Heart right ventricle (tissue), 16 donors: ENCODE data around the gene DIRAS1. TPM values are rescaled to one million over a fixed set of nuclear protein-coding genes. Genes with fewer than 3 reads are reported as not detected.
A peak's percentile ranks its signal among the peaks of the same experiment; 100 is the strongest.

Experiments
- ATAC-seq, 8 donors: fragments of 200-7000 bp; cut with Tn5 transposase; one replicate each; pipeline ENCODE4 v1.9.1; 2020; ENCODE audit warnings: mild to moderate bottlenecking in 8 of 8, moderate library complexity in 8 of 8, moderate number of reproducible peaks in 1 of 8
- DNase-seq, 2 donors: peaks; one replicate each; pipeline ENCODE4 v3.0.0-alpha.2; 2020
- H3K27ac ChIP-seq, 10 donors: fragments of 200-600 bp; sonication (generic) in 2 of 10; one replicate each; pipeline versions ENCODE4 v1.5.0 to v1.8.0; 2020 to 2022; ENCODE audit warnings: mild to moderate bottlenecking in 3 of 10
- H3K27me3 ChIP-seq, 7 donors: fragments of 200-600 bp; one replicate each; pipeline ENCODE4 v1.8.0; 2021 to 2022; ENCODE audit warnings: mild to moderate bottlenecking in 2 of 7
- H3K36me3 ChIP-seq, 9 donors: fragments of 200-600 bp; sonication (generic) in 1 of 9; one replicate each; pipeline versions ENCODE4 v1.5.0 to v1.8.0; 2020 to 2022; ENCODE audit warnings: mild to moderate bottlenecking in 2 of 9
- H3K4me1 ChIP-seq, 9 donors: fragments of 200-600 bp; sonication (generic) in 1 of 9; one replicate each; pipeline versions ENCODE4 v1.5.0 to v1.8.0; 2020 to 2022; ENCODE audit warnings: mild to moderate bottlenecking in 4 of 9
- H3K4me3 ChIP-seq, 10 donors: fragments of 200-600 bp; sonication (generic) in 2 of 10; one replicate each; pipeline versions ENCODE4 v1.5.0 to v1.8.0; 2020 to 2022; ENCODE audit warnings: mild to moderate bottlenecking in 7 of 10, moderate library complexity in 2 of 10
- H3K9me3 ChIP-seq, 11 donors: fragments of 200-600 bp in 10 of 11; sonication (generic) in 2 of 11; one replicate each; pipeline versions ENCODE4 v1.5.0 to v1.8.0; 2013 to 2022; ENCODE audit warnings: mild to moderate bottlenecking in 2 of 11, control low read depth in 1 of 11, moderate library complexity in 1 of 11
- CTCF ChIP-seq, 9 donors: fragments of 200-600 bp; sonication (generic) in 2 of 9; IDR thresholded peaks; one replicate each; pipeline versions ENCODE4 v1.5.0 to v1.8.0; 2021 to 2022; ENCODE audit warnings: antibody characterized with exemption in 9 of 9, mild to moderate bottlenecking in 5 of 9, moderate library complexity in 1 of 9
- WGBS, 2 donors: extraction: QIAGEN DNeasy Blood & Tissue Kit; methylation state at CpG; one replicate each; pipeline ENCODE4 v1.1.7; 2013; ENCODE audit warnings: inconsistent platforms in 1 of 2; 5-methylcytosine and 5-hydroxymethylcytosine counted together
- intact Hi-C, 10 donors: fragments of 100-400 bp; cut with DNase I; formaldehyde crosslinking; loops; one replicate each; pipeline versions ENCODE4 v1.11.1 to v1.14.2; 2022
- polyA plus RNA-seq, 2 donors: library from polyadenylated mRNA; stranded (reverse); fragments of 200-250 nt; gene quantifications; one replicate each; pipeline ENCODE4 v1.2.3, GENCODE V29; 2013
- total RNA-seq, 10 donors: library from RNA; stranded (reverse); fragmentation: NEBNext Ultra II Directional in 3 of 10; extraction: Animal tissue kit (Norgen Biotek cat#: 25700) in 3 of 10; gene quantifications; one replicate each; pipeline versions ENCODE4 v1.2.1 to v1.2.4, GENCODE V29; 2021 to 2023
- donor health status: Arrhythmogenic right ventricular cardiomyopathy.
- donor health status: ischemic (EF 13 %, LVEDD 7.1; RV severe dilation, severe dysfunction).
- donor health status: healthy with polysubstance abuse.
- donor health status: DM: no; HTN: yes; CAD: no.
- donor health status: DM: no; HTN: no; CAD: no.
- donor health status: ischemic (EF 25% LVEDD 6.9; RV normal size, moderate dysfunction).
- donor health status: ischemic (EF 25% LVEDD 5.7; RV mildly dilated, moderate dysfunction).
- donor health status: healthy.
- donor health status: DM: yes; HTN: yes; CAD: no.
- donor health status: Ischemic cardiomyopathy.
- donor health status: ischemic (EF 35%, LVEDD 5.7; RV mildly dilated, moderate dysfunction).
- donor health status: nonischemic (EF 11% LVEDD 7.7; RV severe dilation, severe dysfunction).
- donor health status: DM: yes; HTN: yes; CAD: no.
- donor health status: PGD.
- donor health status: ischemic (EF 29% LVEDD 5.4; RV normal size, mild dysfunction).
- donor health status: nonischemic (EF 23%, LVEDD 6.1; RV moderate dilation, normal function).

Gene DIRAS1
- total and polyA plus RNA-seq, 12 donors = 63.7 to 381 (median 157) TPM

- intact Hi-C loops = loop anchor here in 1 of 10 donors (5.0 kb wide), 1 partner anchor 62 kb away; no protein-coding TSS in a partner anchor
- peaks cover 3 to 69% (median 65%) of the 10 kb centered on the region in 7 donors for H3K27me3 ChIP-seq
- peaks cover 8 to 28% (median 19%) of the 10 kb centered on the region in 9 donors for H3K4me1 ChIP-seq
- H3K27ac ChIP-seq = peak overlapping the region in 7 of 10 donors; percentile 80 to 94 (median 86)
- TF ChIP-seq CTCF (IDR thresholded peaks at IDR 0.05) = peak in 1 of 9 donors; percentile 4
- DNase-seq = no peak
- no peak overlapping the region for H3K4me3 ChIP-seq
- ATAC-seq = no peak
- 56 to 57% methylated on average over 7 of the region's 7 CpGs for WGBS, 2 donors
- H3K9me3 ChIP-seq = no peaks in the 10 kb centered on the region
- H3K36me3 ChIP-seq = no peaks in the 10 kb centered on the region
Measured at GRCh38 chr19:2724148-2724557, 3.0 kb upstream of the DIRAS1 start.

- DNase-seq (no peak), ATAC-seq (no peak)
- Histone ChIP-seq H3K27ac (peak overlapping the region; percentile 69 to 94 (median 84)), H3K4me1 (peaks cover 8 to 28% (median 19%) of the 10 kb centered on the region in 9 donors), H3K4me3 (no peak overlapping the region), H3K36me3 (no peaks in the 10 kb centered on the region), H3K9me3 (no peaks in the 10 kb centered on the region), H3K27me3 (peaks cover 3 to 73% (median 65%) of the 10 kb centered on the region in 7 donors)
- WGBS, 2 donors = 62 to 65% methylated on average over 14 of the region's 14 CpGs
- TF ChIP-seq CTCF (IDR thresholded peaks at IDR 0.05) = no peak
- intact Hi-C loops = loop anchor here in 1 of 10 donors (5.0 kb wide), 1 partner anchor 61 kb away; no protein-coding TSS in a partner anchor
Measured at GRCh38 chr19:2723747-2724146, 2.6 kb upstream of the DIRAS1 start.

- ATAC-seq = no peak
Measured at GRCh38 chr19:2723345-2723715, 2.2 kb upstream of the DIRAS1 start.

More at GRCh38 chr19:2723345-2723715, 2.2 kb upstream of the DIRAS1 start:
- Histone ChIP-seq H3K4me1 (peaks cover 8 to 28% (median 19%) of the 10 kb centered on the region in 9 donors), H3K4me3 (no peak overlapping the region), H3K27me3 (peaks cover 3 to 76% (median 65%) of the 10 kb centered on the region in 7 donors), H3K9me3 (no peaks in the 10 kb centered on the region), H3K36me3 (no peaks in the 10 kb centered on the region), H3K27ac (peak overlapping the region; percentile 69 to 94 (median 84))
- no peak for DNase-seq
- 58 to 61% methylated on average over 13 of the region's 13 CpGs for WGBS, 2 donors
- intact Hi-C loops = loop anchor here in 1 of 10 donors (5.0 kb wide), 1 partner anchor 61 kb away; no protein-coding TSS in a partner anchor
- TF ChIP-seq CTCF (IDR thresholded peaks at IDR 0.05) = no peak
